ENCODE results near the gene SUB1.
"Not testable (repeated sequence)": the region's sequence is repeated elsewhere in the genome, so short reads cannot be mapped to it uniquely, and the experiment has no call there.

The SUB1 gene

GRCh38 chr5:32601623-32602295, 16.4 kb downstream of the SUB1 start:
- DNase-seq, result no peak

GRCh38 chr5:32602906-32603305, 17.5 kb downstream of the SUB1 start:
- DNase-seq, result peak; percentile 62

GRCh38 chr5:32604800-32605765, 19.7 kb downstream of the SUB1 start:
- no peak for DNase-seq

DNA sequence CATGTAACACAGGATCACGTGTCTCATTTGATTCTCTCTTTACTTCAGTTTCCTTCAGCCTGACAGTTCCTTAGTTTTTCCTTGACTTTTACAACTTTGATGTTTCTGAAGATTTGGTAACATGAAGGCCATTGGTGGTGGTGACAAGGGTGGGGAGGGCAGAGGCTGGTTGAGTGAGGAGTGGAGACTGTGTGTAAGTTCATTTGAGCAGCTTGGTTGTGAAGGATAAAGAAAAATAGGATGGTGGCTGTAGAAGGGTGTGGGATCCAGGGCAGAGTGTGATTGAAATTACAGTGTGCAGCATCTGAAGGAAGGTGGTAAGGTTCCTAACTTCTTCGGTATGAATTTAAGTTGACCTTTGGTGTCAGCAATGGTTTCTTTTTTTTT, 20.4 kb downstream of the SUB1 start:
- DNase-seq, result no peak

DNA sequence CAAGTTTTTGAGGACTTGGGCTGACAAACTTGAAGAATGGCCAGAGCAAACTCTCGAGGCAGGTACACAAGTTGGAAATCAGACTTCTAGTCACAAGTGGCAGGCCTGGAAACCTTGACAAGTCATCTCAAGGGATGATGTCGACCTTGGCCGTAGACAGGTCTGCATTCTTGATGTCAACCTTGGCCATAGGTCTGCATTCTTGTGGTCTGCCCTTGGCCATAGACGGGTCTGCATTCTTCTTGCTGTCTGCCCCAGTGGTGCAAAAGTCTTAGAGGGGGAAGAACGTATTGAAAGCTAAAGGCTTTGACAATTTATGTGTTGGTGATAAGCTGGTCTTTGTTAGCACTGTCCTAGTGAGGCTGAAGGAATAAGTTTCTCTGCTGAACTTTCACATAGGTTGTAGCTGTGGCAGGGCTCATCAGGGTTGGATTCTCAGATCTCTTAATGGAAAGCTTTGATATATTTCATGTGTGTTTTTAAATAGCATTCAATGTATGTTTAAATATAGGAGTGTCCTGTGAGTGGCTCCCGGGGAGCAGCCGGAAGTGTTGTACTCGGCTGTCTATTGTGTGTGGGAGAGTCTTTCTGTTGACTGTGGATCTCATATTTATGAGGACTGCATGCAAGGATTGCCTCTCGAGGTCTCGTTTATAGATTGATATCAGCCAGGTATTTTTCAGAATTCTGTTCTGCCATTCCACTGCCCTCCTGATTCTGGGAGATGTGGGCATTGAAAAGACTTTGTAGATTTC, 27.0 kb downstream of the SUB1 start:
- no peak for DNase-seq

- peak; percentile 84 for DNase-seq
Measured at GRCh38 chr5:32613050-32613672, 27.8 kb downstream of the SUB1 start.

- no peak for DNase-seq
Measured at GRCh38 chr5:32615236-32615635, 29.9 kb downstream of the SUB1 start.

DNA sequence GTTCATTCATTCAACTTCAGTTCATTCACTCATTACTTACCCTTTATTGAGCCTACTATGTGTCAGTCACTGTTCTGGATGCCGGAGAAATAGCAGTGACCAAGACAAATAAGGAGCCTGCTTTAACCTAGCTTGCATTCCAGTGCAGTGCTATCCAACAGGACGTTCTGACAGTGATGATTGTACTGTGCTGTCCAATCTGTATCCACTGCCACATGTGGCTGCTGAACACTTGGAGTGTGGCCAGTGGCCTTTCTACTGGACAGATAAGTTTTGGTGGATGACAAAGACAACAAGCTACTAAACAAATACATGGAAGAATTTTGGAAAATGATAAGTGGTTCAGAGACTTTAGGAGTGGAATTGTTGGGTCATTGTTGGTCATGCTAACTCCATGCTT, 33.6 kb downstream of the SUB1 start:
- no peak for DNase-seq

- DNase-seq, result no peak
Measured at GRCh38 chr5:32621256-32621655, 35.9 kb downstream of the SUB1 start.

- DNase-seq, result no peak
Measured at GRCh38 chr5:32625106-32625505, 39.7 kb downstream of the SUB1 start.

DNA sequence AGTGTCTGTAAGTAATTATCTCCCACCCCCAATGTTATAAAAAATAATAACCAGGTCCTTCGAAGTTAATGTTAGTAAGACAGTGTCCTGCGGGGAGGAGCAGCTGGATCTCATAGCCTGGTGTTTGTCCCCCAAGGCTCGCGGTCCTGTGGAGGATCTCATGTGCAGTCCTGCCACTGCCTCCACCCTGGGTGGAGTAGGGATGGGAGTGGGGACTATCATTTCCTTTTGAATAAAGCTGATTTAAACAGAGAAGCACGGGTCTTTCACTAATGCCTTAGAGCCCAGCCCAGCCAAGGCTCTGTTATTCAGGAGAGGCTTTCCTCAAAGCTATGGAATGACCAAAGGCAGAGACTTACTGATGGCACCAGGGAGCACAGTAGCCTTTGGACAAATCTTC, 40.2 kb downstream of the SUB1 start:
- no peak for DNase-seq

- no peak for DNase-seq
Measured at GRCh38 chr5:32627219-32627870, 42.0 kb downstream of the SUB1 start.

DNA sequence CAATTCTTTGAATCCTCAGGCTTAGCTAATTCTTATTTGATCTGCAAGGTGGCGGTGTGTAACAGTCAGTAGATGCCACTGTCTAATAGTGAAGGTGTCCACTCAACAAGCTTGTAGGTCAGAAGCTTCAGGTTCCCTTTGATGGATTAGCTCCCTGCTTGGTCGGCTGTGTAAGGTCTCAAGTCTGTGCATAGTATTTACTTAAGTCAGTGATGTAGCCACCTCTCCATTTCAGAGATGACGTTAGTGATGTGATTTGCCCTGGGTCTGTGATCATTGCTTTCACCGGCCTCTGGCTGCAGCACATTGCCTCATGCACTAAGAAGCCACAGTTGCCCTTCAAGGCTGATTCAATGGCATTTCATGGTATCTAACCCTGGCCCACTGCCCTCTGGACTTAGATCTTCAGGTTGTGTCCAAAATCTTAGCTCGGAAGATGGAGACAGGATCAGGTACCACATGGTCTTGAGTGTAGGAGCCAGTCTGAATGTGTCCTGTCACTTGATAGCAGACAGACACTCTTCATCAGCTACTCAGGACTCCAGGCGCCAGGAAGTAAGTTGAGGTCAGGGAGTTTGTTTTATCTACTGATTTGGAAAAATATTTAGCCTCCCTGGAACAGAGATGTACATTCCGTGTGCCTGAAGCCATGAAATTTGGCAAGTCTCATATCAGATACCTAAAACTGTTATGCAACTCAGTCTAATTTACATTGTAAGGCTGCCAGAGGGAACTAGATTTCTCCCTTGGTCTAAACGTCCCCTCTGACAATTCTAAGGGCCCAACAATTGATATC, 42.9 kb downstream of the SUB1 start:
- DNase-seq, result no peak

GRCh38 chr5:32630867-32631491, 45.6 kb downstream of the SUB1 start:
- no peak for DNase-seq

DNA sequence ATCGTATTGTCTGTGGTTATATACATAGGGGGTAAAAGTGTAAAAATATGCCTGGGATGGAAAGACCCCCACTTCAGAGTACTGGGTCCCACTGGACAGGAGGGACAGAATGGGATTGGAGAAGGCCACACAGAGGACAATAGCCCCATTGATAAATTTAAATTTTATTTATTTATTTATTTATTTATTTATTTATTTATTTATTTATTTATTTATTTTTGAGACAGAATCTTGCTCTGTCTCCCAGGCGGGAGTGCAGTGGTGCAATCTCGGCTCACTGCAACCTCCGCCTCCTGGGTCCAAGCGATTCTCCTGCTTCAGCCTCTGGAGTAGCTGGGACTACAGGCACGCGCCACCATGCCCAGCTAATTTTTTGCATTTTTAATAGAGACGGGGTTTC, 47.7 kb downstream of the SUB1 start:
- not testable (repeated sequence) for DNase-seq

DNA sequence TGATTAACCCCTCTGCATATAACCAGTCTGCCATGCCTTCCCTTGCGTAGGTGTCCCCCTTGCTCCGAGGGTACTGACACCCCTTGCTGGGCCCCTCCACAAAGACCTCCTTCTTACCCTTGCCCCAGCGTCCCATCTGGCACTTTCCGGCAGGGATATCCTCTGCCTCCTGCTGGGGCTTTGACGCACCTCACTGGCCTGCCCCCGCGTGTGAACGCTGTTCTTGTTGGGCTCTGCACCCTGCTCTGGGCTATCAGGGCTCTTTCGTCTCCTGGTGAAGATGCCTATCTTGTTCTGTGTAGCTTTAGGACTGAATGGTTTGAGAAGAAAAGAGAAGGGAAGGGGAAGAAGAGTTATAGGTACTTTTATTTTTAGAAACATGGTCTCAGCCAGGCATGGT, 53.0 kb downstream of the SUB1 start:
- no peak for DNase-seq

DNA sequence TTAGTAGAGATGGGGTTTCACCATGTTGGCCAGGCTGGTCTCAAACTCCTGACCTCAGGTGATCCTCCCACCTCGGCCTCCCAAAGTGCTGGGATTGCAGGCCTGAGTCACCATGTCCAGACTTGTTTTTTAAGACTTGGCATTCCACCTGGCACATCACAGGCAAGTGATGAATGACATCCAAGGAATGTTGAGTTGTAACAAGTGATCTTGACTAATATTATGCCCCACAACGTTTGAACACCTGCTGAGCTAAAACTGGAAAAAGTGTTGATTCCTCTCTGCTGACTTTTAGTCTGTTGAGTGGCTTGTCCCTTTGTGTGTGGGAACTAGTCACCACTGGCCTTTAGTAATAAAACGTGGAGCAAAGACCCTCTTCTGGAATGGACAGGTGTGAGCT, 54.6 kb downstream of the SUB1 start:
- DNase-seq, result no peak

DNA sequence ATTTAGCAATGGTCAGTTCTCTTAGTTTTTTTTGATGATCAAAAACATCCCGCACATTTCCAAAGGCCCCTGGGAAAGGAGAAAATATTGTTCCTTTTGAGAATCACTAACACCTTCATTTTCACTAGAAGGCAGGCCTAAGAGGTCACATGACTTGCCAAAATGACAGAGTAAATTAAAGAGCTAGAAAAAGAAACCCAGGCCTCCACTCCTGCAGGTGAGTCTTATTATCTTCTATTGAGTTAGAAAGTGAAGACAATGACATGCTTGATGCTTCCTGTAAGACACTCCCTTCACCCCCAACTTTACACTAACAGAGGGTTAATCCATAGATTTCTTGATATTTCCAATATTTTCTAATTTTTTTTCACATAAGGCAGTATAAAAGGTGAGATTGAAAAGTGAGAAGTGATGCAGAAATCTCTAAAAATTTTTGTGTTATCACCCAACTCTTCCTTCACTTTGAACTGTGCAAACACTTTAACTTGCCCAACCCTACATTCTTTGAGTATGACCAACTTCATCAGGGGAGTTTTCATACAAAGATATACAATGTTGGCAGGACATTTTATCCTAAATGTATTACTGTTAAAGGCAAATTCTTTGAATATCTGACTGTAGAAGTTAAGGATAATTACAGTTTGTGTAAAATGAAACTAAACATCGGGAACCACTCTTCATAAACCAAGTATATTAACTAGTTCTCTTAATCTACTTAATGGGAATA, 57.1 kb downstream of the SUB1 start:
- DNase-seq, result no peak

DNA sequence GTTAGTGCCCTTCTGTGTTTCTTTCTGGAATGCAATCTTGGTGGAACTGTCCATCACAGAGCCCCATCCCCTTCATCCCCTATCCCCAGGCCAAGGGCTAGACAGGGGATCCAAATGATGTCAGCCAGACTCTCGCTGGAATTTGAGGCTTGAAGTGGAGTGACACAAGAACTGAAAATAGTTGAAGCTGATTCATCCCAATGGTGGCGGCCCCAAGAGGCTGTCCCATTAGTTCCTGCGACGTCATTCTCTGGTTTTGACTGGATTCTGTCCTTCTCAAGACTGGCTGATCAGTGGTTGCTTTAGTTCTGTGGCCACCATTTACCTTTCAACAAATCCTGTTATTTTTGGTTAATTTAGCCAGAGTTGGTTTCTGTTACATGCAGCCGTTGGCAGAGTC, 59.9 kb downstream of the SUB1 start:
- DNase-seq, result no peak

All from NCI-H2171 treated with DMSO at 0.1 percent for 48 hours (cell line).